NCI-H2196 treated with DMSO at 0.1 percent for 48 hours (cell line): ENCODE results near the gene PRCC.
"Not testable (repeated sequence)": the region's sequence is repeated elsewhere in the genome, so short reads cannot be mapped to it uniquely, and the experiment has no call there.

Source experiments
- DNase-seq: peaks from one replicate; lab custom pipeline; 2025; ENCODE audit not compliant: unreplicated experiment; lab: John Stamatoyannopoulos, UW

PRCC gene

DNA sequence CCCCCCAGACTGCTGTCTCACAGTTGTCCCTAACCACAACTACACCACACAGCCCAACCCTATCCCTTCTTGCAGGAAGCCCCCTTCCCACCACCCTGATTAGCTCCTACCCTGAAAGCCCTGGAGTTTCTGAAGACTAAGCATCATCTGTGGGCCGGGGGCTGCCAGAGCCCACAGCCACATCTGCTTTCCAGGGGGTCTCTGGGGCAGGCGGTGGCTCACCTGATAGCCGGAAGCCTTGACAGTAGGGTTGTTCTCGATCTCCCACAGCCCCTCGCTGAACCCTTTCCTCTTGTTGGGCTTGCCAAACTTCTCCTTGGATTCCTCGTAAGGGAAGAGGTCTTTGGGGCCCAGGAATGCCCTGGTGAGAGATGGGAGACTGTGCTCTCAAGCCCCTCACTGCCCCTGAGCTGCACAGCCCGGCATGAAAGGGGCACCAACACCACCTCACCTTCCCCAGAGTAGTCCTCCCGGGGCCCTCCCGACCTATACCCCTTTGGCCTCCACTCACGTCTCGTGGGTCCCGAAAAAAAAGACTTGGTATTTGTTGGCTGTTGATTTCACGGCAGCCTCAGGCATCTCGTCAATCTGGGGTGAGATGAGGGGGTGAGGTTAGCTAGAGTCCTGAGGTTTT lies 22.4 kb upstream of the PRCC start:
- no peak for DNase-seq

- DNase-seq = no peak
These were observed 21.5 kb upstream of the PRCC start for GRCh38 chr1:156745881-156746280.

DNA sequence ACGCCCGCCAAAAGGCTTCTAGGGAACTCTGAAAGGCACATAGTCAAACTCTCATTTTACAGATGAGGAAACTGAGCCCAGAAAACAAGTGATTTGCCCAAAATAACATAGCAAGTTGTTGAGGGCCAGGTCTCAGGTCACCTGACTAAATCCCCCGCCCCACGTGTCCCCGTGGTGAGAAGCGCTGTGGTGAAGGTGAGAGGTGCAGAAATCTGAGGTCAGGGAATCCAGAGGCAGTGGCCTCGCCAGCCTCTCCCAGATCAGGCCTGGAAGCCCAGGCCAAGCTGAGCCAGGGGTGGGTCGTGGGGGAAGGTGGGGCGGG lies 21.0 kb upstream of the PRCC start:
- no peak for DNase-seq

GRCh38 chr1:156746728-156747631 lies 20.4 kb upstream of the PRCC start:
- DNase-seq = peak; percentile 68

DNA sequence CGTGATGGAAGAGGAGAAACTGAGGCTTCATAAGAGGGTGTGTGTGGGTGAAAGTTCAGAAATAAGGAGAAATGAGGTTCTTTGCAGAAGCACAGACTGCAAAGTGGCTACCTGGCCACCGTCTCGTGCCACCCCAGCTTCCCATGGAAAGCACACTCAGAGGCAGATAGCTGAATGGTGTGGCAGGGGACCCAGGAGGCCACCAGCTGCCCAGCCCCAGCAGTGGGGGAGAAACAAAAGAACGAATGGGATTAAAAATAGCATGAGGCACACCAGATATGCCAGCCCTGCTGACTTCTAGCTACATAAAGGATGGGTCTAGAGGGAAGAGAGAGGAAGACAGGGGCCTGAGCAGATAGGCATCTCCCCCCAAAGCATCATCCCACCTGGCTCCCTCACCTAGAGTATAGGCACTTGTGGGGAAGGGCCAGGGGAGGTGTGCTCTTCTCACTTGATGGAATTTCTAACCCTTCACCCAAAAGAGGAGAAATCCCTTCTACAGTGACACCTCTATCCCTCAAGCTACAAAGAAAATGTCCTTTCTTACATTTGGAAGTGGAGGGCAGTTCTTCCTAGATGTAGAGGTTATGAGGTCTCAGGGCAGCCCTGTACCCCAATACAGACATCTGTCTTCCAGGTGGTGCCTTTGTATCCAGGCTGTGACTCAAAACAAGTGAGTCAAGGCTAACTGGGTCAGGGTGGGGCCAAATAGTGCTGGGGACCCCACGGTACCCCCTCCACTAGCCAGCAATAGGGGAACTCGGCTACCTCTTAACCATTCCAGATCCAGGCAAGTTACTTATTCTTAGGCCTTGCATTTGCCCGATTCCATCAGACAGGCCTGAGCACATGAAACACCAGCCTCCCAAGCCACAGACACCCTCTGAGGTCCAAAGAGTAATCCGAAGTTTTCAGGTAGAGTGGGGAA lies 19.3 kb upstream of the PRCC start:
- no peak for DNase-seq

DNA sequence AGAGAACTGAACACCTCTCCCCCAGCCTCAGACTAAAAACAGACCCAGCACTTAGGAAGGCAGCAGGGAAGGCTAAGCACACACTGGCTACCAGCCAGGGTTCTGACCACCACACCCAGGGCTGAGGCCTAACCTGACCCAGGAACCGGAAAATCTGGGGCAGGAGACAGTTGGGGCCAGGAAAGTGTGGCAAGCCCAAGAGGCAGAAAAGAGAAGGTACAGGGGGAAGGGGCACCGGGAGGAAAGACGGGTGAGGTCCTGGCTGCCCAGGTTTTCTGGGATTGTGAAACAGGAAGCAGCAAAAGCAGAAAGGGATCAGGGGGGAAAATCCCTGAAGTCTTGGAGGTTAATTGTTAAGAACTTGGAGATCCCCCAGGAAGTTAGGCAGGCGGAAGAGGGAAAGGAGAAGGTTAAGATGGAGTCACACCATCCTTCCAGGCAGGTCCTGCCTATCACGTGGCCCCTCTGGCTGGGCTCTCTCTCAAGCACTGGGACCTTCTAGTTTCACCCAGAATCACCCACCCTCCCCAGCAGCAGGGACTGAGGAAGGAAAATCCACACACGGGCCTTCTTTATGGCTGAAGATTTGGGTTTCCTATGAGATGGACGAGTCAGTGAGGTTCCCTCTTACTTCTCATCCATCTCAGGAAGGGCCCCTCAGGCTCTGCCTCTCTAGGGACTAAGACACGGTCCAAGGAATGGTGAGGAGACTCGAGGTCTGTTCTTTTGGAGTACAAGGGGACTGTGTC lies 18.5 kb upstream of the PRCC start:
- no peak for DNase-seq

GRCh38 chr1:156749419-156750118 lies 17.8 kb upstream of the PRCC start:
- no peak for DNase-seq

- no peak for DNase-seq
These were observed 17.1 kb upstream of the PRCC start for GRCh38 chr1:156750191-156750672.

DNA sequence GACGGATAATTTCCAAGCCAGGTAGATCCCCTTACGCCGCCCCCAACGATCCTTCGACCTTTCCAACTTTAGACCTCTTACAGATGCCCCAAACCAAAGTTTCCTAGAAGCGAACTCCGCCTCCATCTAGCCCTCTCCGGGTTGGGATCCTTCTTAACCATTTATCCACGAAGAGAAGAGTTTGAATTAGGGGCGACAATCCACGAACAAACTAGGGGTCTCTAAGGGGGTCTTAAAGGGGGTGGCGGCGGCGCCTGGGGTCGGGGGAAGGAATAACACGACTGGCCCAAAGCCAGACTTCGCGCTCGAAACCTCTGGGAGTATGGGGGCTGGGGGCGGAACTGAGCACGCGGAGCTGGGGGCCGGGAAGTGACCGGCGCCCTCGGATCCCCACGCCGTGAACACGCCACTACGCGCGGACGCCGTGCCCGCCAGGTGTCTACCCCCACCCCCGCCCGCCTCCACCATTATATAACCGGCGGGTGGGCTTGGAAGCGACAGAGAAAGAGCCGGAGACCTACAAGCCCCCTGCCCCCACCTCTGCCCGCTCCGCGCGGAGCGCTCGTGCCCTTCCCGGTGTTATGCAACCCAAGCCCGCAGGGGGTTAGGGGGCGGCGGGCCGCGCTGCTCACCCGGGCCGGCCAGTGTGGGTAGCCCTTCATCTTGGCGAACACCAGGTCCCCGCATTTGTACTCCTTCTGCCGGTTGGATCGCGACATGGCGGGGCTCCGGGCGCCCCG lies 16.5 kb upstream of the PRCC start:
- no peak for DNase-seq

DNA sequence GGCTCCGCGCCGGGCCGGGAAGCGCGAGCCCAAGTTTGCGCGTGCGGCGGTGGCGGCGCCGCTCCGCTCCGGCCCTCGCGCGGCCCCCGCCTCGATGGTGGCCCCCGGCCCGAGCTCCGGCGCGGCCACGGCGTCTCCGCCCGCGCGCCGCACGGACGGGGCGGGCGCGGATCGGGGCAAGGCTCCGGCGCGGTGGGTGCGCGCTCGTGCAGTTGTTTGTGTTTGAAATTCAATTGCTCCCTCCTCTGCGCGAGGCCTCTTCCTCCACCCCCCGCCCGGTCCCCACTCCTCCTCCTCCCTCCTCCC lies 15.9 kb upstream of the PRCC start, which contains the start of gene HDGF:
Gene HDGF (minus strand): TSS at position 225 of the 306 bp plus-strand sequence. CDS start 246 bp downstream, outside the sequence.
- DNase-seq = no peak

DNA sequence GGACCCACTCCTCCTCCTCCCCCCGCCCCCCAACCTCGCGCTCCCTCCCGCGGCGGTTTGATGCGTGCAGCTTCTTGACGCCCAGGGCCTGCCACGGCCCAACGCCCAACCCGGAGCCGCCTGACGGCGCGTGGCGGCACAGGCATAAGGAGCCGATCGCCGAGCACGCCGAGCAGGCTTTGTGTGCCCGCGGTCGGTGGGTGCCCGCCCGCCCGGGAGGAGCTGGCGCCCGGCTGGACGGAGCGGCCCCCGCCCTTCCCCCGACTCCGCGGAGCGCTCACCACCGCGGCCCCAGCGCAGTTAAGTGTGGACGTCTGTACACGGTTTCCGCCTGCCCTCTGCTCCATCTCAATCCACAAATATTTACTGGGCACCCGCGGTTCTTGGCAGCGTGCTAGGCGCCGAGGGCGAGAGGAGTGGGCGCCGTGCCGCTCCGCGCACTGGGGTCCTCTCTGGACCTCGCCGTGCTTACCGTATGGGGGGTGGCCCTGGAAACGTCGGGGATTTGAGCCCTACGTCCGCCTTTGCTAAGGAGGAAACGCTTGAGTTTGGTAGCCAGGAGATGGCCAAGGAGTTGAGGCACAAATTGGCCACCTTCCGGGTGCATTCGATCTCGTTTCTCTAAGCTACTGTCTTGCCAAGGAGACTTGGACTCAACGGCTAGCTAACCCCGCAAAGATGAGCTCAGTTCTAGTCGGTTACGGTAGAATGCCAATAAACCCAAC lies 15.4 kb upstream of the PRCC start:
- DNase-seq = peak; percentile 85

- DNase-seq = no peak
These were observed 14.4 kb upstream of the PRCC start for GRCh38 chr1:156752843-156753482.

- peak; percentile 29 for DNase-seq
These were observed 13.1 kb upstream of the PRCC start for GRCh38 chr1:156754219-156754618.

DNA sequence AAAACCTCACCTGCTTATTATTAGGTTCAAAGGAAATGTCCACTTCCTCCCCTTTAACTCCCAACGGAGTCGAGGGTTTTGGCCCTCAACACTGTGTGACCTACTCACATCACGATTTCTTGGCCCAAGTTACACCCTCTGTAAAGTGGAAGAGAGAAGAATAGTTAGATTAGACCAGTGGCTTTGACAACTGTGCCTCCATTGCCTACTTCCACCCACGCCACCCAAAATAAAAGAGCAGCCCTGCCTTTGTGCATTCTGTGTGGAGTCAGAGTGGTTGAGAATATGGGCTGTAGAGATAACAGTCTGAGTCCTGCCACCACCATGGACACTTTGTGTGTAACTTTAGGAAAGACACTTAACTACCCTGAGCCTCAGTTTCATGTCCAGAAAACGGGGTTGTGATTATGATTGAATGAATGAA lies 11.8 kb upstream of the PRCC start:
- no peak for DNase-seq

GRCh38 chr1:156756355-156756754 lies 11.0 kb upstream of the PRCC start:
- DNase-seq = no peak

DNA sequence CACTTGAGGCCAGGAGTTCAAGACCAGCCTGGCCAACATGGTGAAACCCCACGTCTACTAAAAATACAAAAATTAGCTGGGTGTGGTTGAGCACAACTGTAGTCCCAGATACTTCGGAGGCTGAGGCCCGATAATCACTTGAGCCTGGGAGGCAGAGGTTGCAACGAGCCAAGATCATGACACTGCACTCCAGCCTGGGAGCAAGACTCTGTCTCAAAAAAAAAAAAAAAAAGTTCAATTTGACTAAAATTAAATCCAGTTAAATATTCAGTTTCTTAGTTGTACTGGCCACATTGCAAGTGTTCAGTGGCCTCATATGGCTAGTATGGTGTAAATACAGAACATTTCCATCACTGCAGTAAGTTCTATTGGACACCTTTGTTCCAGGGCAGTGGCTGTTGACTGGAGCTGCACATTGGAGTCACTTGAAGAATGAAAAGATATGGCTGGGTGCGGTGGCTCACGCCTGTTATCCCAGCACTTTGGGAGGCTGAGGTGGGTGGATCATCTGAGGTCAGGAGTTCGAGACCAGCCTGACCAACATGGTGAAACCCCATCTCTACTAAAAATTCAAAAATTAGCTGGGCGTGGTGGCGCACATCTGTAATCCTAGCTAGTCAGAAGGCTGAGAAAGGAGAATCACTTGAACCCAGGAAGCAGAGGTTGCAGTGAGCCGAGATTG lies 9.6 kb upstream of the PRCC start:
- not testable (repeated sequence) for DNase-seq

DNA sequence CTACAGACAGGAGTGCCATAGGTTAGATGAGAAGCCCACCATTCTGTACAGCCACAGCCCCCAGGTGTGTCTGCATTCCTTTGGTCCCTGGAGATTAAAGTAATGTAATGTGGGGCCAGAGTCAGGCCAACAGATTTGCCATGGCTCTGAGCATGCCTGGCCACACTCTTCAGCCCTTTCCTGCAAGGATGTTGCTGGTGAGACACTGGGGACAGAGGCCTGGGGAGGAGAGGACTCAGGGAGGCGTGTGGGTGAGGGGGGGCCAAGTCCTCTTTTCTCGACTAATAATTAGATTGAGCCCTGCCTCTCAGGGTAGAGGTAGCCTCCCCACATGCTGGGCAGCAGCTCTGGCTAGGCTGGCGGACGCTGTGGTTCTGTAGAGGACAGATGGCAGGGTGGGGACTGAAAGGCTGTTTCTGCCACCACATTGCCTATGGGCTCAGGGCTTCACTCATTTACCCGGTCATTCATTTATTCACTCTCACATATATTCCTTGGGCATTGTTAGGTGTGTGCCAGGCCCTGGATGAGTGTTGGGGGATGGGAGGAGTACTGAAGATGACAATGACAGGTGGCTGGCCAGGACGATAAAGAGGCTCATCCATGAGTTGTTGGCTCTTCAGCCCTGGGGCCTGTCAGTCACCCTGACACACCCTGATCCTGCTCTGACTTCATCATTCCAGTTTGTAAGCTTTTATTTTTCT lies 7.1 kb upstream of the PRCC start:
- no peak for DNase-seq
